ENCODE results near the gene RAB3GAP2.

DNA sequence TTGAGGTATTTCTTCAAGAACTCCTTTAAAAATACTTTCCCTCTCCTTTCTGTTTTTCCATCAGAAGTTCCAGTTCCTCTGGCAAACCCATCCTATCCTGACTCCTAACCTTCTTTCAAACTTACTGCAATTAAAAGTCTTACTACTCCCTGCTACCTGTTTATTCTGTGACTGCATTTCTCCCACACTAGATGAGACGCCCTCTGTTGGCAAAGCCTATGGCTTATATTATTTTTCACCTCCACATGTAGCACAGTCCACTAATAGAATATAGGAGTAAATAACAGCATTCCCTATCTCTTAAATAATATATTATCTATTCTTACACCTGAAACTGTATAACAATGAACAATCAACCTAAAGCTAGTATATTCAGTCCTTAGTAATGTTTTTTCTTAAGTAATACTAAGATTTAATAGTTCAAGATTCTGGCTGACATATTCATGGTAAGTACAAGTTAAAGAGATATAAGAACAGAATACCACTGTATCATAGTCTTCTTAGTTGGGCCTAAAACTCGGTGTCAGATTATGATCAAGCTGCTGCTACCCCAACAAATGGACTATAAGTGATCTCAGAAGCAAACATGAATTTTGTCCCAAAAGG, 54.8 kb downstream of the RAB3GAP2 start:
- TF ChIP-seq, protein P1, sequence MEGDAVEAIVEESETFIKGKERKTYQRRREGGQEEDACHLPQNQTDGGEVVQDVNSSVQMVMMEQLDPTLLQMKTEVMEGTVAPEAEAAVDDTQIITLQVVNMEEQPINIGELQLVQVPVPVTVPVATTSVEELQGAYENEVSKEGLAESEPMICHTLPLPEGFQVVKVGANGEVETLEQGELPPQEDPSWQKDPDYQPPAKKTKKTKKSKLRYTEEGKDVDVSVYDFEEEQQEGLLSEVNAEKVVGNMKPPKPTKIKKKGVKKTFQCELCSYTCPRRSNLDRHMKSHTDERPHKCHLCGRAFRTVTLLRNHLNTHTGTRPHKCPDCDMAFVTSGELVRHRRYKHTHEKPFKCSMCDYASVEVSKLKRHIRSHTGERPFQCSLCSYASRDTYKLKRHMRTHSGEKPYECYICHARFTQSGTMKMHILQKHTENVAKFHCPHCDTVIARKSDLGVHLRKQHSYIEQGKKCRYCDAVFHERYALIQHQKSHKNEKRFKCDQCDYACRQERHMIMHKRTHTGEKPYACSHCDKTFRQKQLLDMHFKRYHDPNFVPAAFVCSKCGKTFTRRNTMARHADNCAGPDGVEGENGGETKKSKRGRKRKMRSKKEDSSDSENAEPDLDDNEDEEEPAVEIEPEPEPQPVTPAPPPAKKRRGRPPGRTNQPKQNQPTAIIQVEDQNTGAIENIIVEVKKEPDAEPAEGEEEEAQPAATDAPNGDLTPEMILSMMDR (IDR thresholded peaks at IDR 0.05) = peak in 4 of 6 experiments; percentile 34 to 56 (median 54)
- TF ChIP-seq POLR2A (IDR thresholded peaks at IDR 0.05) = no peak
